Measurements from ENCODE around the gene MZT2B. TPM values are rescaled to one million over a fixed set of nuclear protein-coding genes. Genes with fewer than 3 reads are reported as not detected.
"Not testable (repeated sequence)": the region's sequence is repeated elsewhere in the genome, so short reads cannot be mapped to it uniquely, and the experiment has no call there.

Gene MZT2B
- total and polyA plus RNA-seq, 2 experiments from 2014 or later, result 126 to 346 TPM

GRCh38 chr2:130156624-130157004 lies 25.4 kb upstream of the MZT2B start:
- TF ChIP-seq EZH2 (IDR thresholded peaks at IDR 0.05; ENCODE audit: insufficient read depth, poor library complexity, severe bottlenecking), result no peak
- TF ChIP-seq EZH2phosphoT487 (IDR thresholded peaks at IDR 0.05; ENCODE audit: insufficient read depth, low read depth), result no peak
- 88 to 89% methylated on average over 6 to 9 of the region's 9 CpGs for WGBS, 2 experiments (ENCODE audit: low coverage in 1 of 2, low lambda C conversion rate in 2 of 2, missing lambda C conversion rate in 2 of 2)
- no peak overlapping the region for H2AFZ ChIP-seq
- H3K4me2 ChIP-seq (ENCODE audit: unreplicated experiment), result no peak overlapping the region
- H3K4me3 ChIP-seq, result no peak overlapping the region
- no peaks in the 10 kb centered on the region for H3K79me2 ChIP-seq (ENCODE audit: insufficient read depth)
- H3K9me3 ChIP-seq (ENCODE audit: low read depth), result no peaks in the 10 kb centered on the region
- in situ Hi-C loops (cut with MboI), result no loop called here
- DNase-seq, result no peak
- no peaks in the 10 kb centered on the region for H3K36me3 ChIP-seq (ENCODE audit: low read depth)
- H3K4me1 ChIP-seq (ENCODE audit: insufficient read depth), result no peaks in the 10 kb centered on the region
- no peaks in the 10 kb centered on the region for H3F3A ChIP-seq (ENCODE audit: insufficient read depth)
- no peak overlapping the region for H3K27ac ChIP-seq
- no peaks in the 10 kb centered on the region for H3K27me3 ChIP-seq (replicated peaks; ENCODE audit: insufficient read depth)
- no peaks in the 10 kb centered on the region for H3K9me2 ChIP-seq (ENCODE audit: insufficient read depth)
- no peak overlapping the region for H3K9ac ChIP-seq
- H4K20me1 ChIP-seq (ENCODE audit: insufficient read depth), result no peaks in the 10 kb centered on the region

- H2AFZ ChIP-seq; H3K36me3 ChIP-seq (ENCODE audit: low read depth); H3K9me3 ChIP-seq (ENCODE audit: low read depth); H3K79me2 ChIP-seq (ENCODE audit: insufficient read depth); H3K4me2 ChIP-seq (ENCODE audit: unreplicated experiment); H3K4me1 ChIP-seq (ENCODE audit: insufficient read depth); in situ Hi-C loops (cut with MboI); H3K27ac ChIP-seq; H3K27me3 ChIP-seq (replicated peaks; ENCODE audit: insufficient read depth); H3F3A ChIP-seq (ENCODE audit: insufficient read depth); H4K20me1 ChIP-seq (ENCODE audit: insufficient read depth); H3K9ac ChIP-seq; DNase-seq; H3K4me3 ChIP-seq; H3K9me2 ChIP-seq (ENCODE audit: insufficient read depth): not testable (repeated sequence)
- 81 to 89% methylated on average over 8 to 9 of the region's 12 CpGs for WGBS, 2 experiments (ENCODE audit: low coverage in 1 of 2, low lambda C conversion rate in 2 of 2, missing lambda C conversion rate in 2 of 2)
Observed at GRCh38 chr2:130157354-130157753, 24.7 kb upstream of the MZT2B start.

GRCh38 chr2:130157825-130158514 lies 24.1 kb upstream of the MZT2B start:
- H3F3A ChIP-seq (ENCODE audit: insufficient read depth); in situ Hi-C loops (cut with MboI); H3K36me3 ChIP-seq (ENCODE audit: low read depth); H3K4me1 ChIP-seq (ENCODE audit: insufficient read depth); H2AFZ ChIP-seq; H3K27ac ChIP-seq; H3K27me3 ChIP-seq (replicated peaks; ENCODE audit: insufficient read depth); H3K9me2 ChIP-seq (ENCODE audit: insufficient read depth); H3K79me2 ChIP-seq (ENCODE audit: insufficient read depth); DNase-seq; H3K9me3 ChIP-seq (ENCODE audit: low read depth); H3K4me3 ChIP-seq; H3K4me2 ChIP-seq (ENCODE audit: unreplicated experiment); H3K9ac ChIP-seq; H4K20me1 ChIP-seq (ENCODE audit: insufficient read depth): not testable (repeated sequence)
- 90 to 92% methylated on average over 13 of the region's 13 CpGs for WGBS, 2 experiments (ENCODE audit: low coverage in 1 of 2, low lambda C conversion rate in 2 of 2, missing lambda C conversion rate in 2 of 2)

GRCh38 chr2:130158631-130159030 lies 23.4 kb upstream of the MZT2B start:
- H2AFZ ChIP-seq, result no peak overlapping the region
- no peak overlapping the region for H3K4me2 ChIP-seq (ENCODE audit: unreplicated experiment)
- DNase-seq, result no peak
- H3K36me3 ChIP-seq (ENCODE audit: low read depth), result no peaks in the 10 kb centered on the region
- no peaks in the 10 kb centered on the region for H3K79me2 ChIP-seq (ENCODE audit: insufficient read depth)
- H3F3A ChIP-seq (ENCODE audit: insufficient read depth), result no peaks in the 10 kb centered on the region
- in situ Hi-C loops (cut with MboI), result no loop called here
- H3K9ac ChIP-seq, result no peak overlapping the region
- no peaks in the 10 kb centered on the region for H3K4me1 ChIP-seq (ENCODE audit: insufficient read depth)
- no peak overlapping the region for H3K4me3 ChIP-seq
- TF ChIP-seq EZH2phosphoT487 (IDR thresholded peaks at IDR 0.05; ENCODE audit: insufficient read depth, low read depth) (no peak), EZH2 (IDR thresholded peaks at IDR 0.05; ENCODE audit: insufficient read depth, poor library complexity, severe bottlenecking) (no peak)
- no peaks in the 10 kb centered on the region for H3K9me2 ChIP-seq (ENCODE audit: insufficient read depth)
- H3K27ac ChIP-seq, result no peak overlapping the region
- no peaks in the 10 kb centered on the region for H3K9me3 ChIP-seq (ENCODE audit: low read depth)
- no peaks in the 10 kb centered on the region for H3K27me3 ChIP-seq (replicated peaks; ENCODE audit: insufficient read depth)
- 83 to 91% methylated on average over 9 of the region's 9 CpGs for WGBS, 2 experiments (ENCODE audit: low coverage in 1 of 2, low lambda C conversion rate in 2 of 2, missing lambda C conversion rate in 2 of 2)
- H4K20me1 ChIP-seq (ENCODE audit: insufficient read depth), result no peaks in the 10 kb centered on the region

GRCh38 chr2:130159376-130159775 lies 22.7 kb upstream of the MZT2B start:
- H3K79me2 ChIP-seq (ENCODE audit: insufficient read depth); H3K9me2 ChIP-seq (ENCODE audit: insufficient read depth); H2AFZ ChIP-seq; H3K9me3 ChIP-seq (ENCODE audit: low read depth); in situ Hi-C loops (cut with MboI); H3F3A ChIP-seq (ENCODE audit: insufficient read depth); H4K20me1 ChIP-seq (ENCODE audit: insufficient read depth); H3K27ac ChIP-seq; H3K4me1 ChIP-seq (ENCODE audit: insufficient read depth); H3K36me3 ChIP-seq (ENCODE audit: low read depth); DNase-seq; H3K4me2 ChIP-seq (ENCODE audit: unreplicated experiment); H3K9ac ChIP-seq; H3K27me3 ChIP-seq (replicated peaks; ENCODE audit: insufficient read depth); H3K4me3 ChIP-seq: not testable (repeated sequence)
- WGBS, 2 experiments (ENCODE audit: low coverage in 1 of 2, low lambda C conversion rate in 2 of 2, missing lambda C conversion rate in 2 of 2), result 83 to 84% methylated on average over 4 of the region's 4 CpGs

Data from GM23248 (cell line).